GM19324 (cell line): ENCODE data around the gene MAEA.

Experiments used
- ATAC-seq: cut with Tn5 transposase; IDR thresholded peaks from one replicate; pipeline ENCODE4 v1.9.1; 2021; ENCODE audit warnings: mild to moderate bottlenecking, moderate library complexity; ENCODE audit not compliant: unreplicated experiment, low FRiP score

MAEA gene

DNA sequence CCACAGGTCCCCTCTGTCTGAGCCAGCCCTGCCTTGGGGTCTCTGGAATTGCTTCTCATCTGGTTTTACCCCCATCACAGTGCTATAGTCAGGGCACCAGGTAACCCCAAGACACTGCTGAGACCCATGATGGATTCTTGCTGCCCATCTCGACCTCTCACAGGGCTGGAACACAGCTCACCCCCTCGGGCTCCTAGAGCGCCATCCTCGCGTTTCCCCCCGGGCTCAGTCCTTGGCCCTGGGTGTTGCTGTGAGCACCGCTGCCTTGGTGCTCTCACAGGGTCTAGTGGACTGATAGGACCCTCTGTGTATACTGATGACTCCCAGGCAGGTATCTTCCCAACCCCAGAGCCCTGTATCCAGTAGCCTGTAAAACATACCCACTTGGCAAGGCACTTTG, 8.8 kb downstream of the MAEA start:
- ATAC-seq = no peak

GRCh38 chr4:1299301-1299860, 9.7 kb downstream of the MAEA start:
- ATAC-seq = no peak

GRCh38 chr4:1300466-1301455, 11.1 kb downstream of the MAEA start:
- no peak for ATAC-seq

DNA sequence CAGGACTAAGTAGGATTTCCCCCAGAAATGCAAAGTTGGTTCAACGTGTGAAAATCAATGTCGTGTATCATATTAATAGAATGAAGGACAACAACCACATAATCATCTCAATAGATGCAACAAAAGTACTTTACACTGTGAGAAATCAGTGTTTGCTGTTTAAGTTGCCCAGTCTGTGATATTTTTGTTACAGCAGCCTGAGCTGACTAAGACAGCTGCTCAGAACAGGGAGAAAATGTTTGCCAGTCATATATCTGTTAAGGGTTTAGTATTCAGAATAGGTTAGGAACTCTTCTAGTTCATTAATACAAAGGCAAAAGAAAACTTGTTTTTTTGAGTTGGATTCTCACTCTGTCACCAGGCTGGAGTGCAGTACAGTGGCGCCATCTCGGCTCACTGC, 12.5 kb downstream of the MAEA start:
- ATAC-seq = no peak

- ATAC-seq = no peak
Measured at GRCh38 chr4:1305261-1305711, 15.6 kb downstream of the MAEA start.

DNA sequence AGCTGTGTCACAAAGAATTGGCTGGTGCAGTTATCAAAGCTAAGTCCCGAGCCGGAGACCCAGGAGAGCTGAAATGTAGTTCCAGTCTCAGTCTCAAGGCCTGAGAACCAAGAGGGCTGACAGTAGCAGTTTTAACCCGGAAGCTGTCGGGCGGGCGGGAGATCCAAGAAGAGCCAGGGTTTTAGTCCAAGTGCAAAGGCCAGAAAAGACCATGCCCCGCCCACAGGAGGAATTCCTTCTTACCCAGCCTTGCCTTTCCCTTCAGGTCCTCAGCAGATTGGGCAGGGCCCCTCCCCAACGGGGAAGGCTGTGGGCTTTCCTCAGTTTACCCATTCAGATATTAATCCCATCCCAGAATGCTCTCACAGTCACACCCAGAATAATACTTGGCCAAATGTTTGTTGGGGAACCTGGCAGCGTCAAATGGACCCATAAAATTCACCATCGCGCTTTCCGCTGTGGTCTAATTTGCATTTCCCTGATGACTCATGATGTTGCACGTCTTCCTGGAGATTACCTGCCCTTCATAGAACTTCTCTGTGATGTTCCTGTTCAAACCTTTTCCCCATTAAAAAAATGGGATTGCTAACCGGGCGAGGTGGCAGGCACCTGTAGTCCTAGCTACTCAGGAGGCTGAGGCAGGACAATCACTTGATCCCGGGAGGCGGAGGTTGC, 16.2 kb downstream of the MAEA start:
- no peak for ATAC-seq

DNA sequence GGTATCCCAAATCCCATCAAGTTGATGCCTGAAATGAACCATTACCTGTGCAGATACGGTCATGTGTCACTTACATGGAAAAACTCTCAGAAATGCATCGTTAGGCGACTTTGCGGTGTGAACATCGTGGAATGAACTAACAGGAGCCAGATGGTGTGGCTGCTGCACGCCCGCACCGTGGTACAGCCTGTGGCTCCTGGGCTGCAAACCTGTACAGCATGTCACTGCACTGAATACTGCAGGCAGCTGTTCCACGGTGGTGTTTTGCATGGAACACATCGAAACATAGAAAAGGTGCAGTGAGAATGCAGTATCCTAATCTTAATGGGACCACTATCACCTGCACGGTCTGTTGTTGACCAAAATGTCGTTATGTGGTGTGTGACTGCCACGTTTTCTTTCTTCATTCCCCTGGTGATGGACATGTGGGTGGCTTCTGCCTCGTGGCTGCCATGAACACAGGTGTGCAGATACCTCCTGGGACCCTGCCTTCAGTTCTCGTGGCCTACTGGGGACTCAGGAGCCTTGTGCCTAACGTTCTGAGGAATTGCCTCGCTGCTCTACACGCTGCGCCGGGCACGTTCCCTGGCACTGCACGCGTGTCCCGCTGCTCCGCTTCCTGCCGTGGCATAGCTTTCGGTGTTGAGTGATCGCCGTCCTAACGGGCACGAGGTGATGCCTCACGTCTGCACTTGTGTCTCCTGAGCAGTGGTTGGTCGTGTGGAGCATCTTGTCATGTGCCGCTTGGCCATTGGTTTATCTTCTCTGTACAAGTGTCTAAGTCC, 18.5 kb downstream of the MAEA start:
- no peak for ATAC-seq

DNA sequence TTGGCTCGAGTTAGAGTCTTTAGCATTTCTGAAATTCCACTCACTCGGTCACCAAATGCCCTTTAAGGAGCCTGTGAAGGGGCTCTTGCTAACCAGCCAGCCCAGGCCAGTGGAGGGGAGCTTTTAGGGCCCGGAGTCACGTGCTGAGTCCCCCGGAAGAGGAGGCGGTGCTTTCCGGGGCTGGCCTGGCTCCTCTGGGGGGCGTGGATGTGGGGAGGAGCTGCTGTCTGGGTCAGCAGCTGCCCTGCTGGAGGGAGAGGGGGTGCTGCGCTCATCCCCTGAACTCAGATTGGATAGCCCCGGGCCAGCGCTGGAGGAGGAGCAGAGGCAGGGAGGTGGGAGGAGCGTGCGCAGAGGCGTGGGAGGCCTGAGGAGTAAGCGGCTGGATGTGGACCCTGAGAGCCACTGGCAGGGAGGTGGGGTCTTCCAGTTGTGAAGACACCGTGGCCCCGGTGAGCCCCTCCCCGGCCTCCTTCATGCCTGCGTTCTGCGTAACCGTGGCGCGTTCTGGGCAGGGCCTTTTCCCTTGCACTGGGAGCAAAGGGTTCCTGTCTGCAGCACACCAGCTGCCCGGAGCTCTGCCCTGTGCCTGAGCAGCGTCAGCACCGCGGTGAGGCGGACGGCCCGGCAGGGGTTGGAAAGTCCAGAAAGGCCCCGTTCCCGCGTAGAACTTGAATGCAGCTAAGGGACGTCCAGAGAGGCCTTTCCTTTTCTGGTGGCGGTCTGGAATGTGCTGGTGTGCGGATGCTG, 19.7 kb downstream of the MAEA start:
- no peak for ATAC-seq

- ATAC-seq = no peak
Measured at GRCh38 chr4:1310031-1310795, 20.5 kb downstream of the MAEA start.

GRCh38 chr4:1310796-1311631, 21.3 kb downstream of the MAEA start:
- no peak for ATAC-seq

DNA sequence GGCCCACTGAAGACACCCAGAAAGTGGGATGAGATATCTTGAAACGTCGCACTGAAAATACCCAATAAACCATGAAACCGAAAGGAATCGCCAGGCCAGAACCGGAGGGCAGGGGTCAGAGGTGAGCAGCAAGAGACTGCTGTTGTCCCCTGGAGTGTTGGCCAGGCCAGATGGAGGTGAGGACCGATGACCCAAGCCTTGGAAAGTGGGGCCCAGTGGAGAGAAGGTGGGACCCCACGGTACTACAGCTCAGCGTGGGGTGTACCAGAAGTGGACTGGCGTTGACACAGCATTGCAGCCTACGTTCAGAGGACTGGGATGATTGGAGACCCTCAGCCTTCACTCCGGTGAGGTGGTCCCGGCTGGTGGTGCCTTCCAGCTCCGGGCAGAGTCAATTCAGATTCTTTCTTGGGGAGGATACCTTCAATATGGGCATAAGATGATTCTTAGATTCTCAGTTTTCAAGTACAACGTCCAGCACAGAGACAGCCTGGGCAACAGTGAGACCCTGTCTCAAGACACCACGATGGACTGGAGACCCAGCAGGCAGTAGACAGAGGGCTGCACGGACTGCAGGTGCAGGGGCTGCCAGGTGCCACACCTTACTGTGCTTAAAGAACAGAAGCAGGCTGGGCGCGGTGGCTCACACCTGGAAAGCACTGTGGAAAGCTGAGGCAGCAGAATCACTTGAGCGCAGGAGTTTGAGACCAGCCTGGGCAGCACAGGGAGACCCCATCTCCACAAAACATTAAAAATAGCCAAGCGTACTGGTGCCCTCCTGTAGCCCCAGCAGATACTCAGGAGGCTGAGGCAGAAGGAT, 23.3 kb downstream of the MAEA start:
- ATAC-seq = no peak

DNA sequence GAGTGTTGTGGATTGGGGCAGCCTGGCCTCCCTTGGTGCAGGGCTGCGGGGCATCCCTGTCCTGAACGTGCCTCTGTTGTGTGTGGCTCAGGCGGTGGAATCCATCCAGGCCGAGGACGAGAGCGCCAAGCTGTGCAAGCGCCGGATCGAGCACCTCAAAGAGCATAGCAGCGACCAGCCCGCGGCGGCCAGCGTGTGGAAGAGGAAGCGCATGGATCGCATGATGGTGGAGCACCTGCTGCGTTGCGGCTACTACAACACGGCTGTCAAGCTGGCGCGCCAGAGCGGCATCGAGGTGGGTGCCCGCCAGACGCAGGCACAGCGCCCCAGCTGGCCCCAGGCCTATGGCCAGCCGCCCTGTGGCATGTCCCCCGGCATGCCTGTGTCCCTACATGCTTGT, 25.6 kb downstream of the MAEA start:
- no peak for ATAC-seq

GRCh38 chr4:1315836-1316536, 26.3 kb downstream of the MAEA start:
- ATAC-seq = no peak

- no peak for ATAC-seq
Measured at GRCh38 chr4:1316537-1317168, 27.0 kb downstream of the MAEA start.

- ATAC-seq = no peak
Measured at GRCh38 chr4:1317177-1318045, 27.7 kb downstream of the MAEA start.

GRCh38 chr4:1318046-1318375, 28.3 kb downstream of the MAEA start:
- no peak for ATAC-seq
